HG03378 (cell line): ENCODE results near the gene KRT85.
A peak's percentile ranks its signal among the peaks of the same experiment; 100 is the strongest.
"Not testable (repeated sequence)": the region's sequence is repeated elsewhere in the genome, so short reads cannot be mapped to it uniquely, and the experiment has no call there.

ENCODE experiments used
- ATAC-seq: cut with Tn5 transposase; IDR thresholded peaks from one replicate; pipeline ENCODE4 v1.9.1; 2021; ENCODE audit warnings: mild to moderate bottlenecking, moderate library complexity; ENCODE audit not compliant: unreplicated experiment

KRT85 gene

DNA sequence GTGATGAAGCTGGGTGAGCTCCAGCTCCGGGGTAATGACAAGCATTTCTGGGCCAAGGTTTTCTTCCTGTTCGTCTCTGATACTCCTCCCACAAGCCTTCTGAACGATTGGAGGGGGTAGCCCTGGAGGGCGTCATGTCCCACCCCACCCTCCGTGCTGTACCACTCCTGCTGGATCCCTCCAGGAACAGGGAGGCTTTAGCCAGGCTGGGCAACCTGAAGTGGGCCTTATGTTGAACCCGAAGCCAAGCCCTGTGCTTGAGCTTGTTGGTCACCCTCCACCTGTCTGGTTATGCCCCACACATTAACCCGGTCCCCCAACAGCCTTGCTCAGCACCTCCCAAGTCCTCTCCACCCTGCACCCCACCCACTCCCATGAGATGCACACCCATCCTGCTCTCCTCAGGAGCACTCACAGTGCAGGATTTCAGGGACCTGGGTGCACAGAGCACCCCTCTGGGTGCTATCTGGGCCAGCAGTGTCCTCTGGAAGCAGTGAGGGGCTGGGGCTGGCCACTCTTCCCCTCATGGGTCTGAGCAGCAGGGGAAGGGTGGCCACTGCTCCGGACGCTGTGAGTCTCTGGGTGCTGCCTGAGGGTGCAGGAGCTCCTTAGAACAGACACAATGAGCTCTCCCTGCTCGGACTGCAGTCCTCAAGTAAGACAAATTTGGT lies 39.3 kb downstream of the KRT85 start:
- no peak for ATAC-seq

DNA sequence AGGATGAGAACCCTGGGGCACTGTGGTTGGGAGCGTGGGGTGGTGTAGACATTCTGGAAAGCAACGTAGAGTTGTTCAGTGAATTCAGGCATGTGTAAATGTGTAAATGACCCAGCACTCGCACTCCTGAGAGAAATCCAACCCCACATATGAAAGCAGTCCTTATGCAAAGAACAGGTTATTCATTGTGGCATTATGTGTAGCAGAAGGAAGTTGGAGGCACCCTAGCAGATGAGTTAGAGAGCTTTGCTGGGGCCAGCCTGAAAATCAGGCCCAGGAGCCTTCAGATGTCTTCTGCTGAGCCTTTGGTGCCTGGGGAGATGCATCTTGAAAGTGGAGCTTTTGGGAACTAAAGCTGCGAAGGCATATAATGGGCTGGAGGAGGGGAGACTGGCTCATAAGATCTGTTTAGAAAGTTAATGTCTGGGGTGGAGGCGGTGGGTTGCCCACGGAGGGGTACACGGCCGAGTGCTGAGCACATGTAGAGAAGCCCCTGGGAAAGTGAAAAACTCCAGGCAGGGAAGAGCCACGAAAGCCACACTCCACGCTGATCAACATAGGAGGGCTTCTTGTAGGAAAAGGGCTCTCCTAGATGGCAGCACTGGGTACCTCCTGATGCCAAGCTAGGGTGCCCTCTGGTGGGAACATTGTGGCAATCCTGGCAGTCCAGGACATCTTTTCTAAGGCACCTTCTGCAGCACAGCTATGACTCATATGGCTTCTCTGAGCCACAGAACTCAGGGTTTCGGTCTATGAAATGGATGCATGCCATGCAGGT lies 40.0 kb downstream of the KRT85 start:
- peak; percentile 90 for ATAC-seq

DNA sequence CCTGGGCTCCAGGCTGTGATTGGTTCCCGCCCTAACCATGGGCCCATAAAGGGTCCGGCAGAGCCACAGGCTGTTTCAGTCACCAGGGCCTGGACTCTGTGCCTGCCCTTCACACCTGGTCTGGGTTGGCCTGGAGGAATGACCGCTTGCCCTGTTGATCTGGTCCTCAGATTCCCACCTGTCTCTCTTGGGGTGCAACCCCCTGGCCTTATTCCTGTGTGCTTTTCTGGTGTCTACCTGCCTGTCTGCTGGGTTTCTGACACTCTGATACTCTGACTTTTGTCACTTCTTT lies 43.2 kb downstream of the KRT85 start:
- ATAC-seq = no peak

DNA sequence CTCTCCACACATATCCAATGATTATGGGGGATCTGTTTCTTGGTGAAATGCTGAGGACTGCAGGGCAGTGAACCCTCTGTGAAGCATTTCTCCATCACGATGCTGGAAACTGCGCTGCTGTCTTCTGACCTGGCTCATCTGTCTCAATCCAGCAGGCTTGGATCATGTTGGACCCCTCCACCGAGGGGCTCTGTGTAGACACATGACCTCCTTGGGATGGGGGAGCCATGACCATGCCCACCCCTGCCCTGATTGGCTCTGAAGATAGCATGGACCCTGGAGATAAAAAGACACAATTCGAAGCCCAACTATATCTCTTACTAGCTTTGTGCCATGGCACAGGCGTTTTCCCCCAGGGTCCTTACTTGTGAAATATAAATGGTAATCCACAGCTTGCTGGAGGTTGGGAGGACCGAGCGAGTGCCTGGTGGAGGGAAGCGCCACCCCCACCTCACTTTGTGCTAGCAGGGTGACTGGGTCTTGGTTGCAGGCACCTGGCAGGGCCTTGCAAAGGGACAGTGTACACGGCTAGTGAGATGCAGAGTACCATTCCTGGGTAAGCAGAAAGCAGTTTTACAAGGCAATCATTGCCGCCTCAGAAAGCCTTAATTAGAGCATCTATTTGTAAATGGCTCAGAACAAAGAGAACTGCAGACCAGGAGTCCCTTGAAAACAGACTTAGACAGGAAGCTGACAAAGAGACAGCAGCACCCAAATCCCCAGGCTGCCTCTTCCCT lies 43.7 kb downstream of the KRT85 start:
- ATAC-seq = no peak

DNA sequence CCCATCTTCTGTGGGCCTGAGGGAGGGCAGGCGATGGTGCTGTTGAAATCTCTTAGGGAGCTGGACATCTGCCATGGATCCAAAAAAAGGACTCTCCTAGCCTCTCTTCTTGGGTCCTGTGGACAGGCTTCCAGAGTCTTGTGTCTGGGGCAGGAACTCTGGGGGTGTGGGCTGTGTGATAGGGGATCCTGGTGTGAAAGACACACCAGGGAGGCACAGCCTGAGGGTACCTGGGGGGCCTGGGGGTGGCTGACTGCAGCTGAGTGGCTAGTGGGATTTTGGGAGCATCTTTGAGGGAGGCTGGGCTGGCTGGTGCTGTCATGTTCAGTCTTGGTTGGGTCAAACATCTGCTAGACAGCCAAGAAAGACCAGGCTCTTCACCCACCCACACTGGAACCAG lies 44.3 kb downstream of the KRT85 start:
- no peak for ATAC-seq

DNA sequence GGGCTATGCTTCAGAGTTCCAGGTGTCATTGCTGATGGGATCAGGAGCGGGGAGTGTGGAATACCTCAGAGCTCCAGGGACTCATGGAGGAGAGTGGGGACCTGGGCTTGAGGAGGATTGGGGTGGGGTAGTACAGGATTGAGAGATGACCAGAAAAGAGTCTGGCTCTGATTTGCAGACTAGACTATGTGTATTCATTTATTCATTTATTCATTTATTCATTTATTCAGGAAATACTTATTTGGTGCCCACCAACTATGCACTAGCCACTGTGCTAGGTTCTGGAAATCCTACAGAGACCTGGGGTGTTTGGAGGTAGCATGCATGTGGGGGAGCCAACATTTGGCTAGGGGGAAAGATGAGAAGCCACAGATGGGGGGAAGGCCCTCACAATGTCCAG lies 45.2 kb downstream of the KRT85 start:
- no peak for ATAC-seq

DNA sequence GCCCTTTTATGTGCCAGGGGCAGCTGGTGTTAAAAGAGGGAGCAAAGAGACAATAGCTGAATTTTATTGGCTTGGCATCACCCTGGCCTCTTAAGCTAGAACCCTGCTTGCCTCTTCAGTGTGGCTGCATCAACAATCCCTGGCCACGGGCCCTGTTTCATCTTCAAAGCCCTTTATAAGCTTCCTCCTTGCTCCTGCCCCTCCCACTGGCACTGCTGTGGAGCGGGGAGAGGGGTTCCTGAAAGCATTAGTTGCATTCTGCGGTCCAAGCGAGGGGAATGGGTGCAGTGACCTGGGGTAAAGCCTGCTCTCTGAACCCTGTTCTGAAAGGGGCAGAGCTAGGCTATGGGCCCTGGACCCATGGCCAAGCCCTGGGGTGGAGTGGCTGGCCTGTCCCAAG lies 45.9 kb downstream of the KRT85 start:
- ATAC-seq = no peak

DNA sequence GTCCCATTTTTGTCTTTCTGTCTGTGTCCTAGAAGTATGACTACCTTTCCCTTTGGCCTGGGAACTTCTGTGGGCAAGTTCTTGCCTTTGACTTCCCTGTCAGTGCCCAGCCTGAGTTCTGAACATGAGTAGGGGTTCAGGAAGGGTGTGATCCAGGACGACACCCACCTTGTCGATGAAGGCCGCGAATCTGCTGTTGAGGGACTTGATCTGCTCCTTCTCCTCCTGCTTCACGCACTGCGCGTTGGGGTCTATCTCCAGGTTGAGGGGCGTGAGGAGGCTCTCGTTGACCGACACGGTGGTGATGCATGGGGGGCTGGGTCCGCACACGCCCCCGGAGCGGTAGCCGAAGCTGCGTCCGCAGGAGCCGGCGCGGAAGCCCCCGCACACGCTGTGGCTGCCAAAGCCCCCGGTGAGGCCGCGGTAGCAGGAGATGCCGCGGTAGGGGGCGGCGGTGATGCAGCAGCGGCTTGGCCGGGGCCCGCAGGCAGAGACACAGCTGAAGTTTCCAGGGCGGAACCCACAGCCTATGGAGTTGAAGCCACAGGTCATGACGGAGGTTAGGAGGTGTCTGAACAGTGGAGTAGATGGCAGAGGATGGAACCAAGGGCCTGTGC lies 46.4 kb downstream of the KRT85 start, which contains the start of gene KRT83:
KRT83 (minus strand) TSS at position 615 of the 617 bp plus-strand sequence; CDS start at position 552, 63 bp downstream.
- ATAC-seq = no peak

DNA sequence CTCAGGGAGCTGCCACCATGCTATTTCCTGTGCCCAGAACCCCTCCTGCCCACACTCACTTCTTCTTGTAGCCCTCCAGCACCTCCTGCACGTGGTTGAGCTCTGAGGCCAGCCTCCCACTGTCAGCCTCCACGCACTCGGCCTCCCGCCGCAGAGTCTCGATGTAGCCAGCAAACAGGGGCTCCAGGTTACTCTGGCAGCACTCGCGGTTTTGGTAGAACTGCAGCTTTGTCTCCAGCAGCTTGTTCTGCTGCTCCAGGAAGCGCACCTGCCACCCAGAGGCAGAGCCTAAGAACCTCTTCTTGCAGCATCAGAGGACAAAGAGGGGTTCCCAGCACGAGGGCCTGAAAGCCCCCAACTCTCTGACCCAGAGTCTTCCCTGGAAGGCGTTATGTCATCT lies 48.2 kb downstream of the KRT85 start:
- ATAC-seq = no peak

DNA sequence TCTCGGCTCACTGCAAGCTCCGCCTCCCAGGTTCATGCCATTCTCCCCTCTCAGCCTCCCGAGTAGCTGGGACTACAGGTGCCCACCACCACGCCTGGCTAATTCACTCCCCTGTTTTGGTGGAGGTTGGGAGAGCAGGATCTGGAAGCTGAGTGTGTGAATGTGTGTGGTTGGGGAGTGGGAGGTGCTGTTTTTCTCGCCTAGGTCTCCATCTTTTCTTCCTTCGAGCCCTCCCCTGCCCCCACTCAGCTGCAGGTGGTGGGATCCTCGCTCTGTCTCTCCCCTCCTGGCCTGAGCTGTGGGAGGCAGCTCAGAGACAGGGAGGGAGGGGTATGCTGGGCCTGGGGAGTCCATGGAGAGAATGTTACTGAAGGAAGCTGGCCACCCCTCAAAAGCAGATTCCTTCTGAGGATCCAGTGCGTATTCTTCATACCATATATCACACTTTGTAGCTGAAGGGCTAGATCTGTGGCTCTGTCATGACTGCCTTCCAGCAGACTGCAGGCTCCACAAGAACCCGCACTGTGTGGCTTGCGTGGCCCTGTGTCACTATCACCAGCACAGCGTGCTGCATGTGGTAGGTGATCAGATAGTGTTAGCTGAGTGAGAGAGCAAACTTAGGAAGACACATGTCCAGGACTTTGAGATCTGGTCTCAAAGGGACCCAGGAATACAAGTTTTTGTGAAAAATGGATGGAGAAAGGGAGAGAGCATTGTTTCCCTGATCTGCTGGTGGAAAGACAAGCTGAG lies 48.9 kb downstream of the KRT85 start:
- ATAC-seq = no peak

DNA sequence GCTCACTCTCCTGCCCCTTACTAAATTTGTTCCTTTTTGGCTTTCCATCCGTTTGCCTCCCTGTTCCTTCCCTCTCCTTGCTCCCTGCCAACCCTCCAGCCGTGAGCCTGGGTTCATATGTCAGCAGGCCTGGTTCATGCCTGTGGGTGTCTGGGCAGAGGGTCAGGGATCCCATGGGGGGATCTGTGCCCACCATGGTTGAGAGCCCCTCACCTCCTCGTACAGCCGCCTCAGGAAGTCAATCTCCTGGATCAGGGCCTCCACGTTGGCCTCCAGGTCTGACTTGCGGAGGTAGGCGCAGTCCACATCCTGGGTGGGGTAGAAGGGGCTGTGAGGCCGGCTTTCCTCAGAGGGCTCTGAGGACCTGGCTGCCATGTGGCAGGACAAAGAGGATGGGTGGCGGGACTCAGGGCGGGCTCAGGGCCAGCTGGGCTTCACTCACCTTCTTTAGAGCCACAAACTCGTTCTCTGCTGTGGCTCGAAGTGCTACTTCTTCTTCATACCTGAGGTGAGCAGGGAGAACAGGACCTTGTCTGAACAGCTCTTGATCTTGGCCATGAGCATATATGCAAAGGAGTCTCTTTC lies 49.7 kb downstream of the KRT85 start:
- no peak for ATAC-seq

DNA sequence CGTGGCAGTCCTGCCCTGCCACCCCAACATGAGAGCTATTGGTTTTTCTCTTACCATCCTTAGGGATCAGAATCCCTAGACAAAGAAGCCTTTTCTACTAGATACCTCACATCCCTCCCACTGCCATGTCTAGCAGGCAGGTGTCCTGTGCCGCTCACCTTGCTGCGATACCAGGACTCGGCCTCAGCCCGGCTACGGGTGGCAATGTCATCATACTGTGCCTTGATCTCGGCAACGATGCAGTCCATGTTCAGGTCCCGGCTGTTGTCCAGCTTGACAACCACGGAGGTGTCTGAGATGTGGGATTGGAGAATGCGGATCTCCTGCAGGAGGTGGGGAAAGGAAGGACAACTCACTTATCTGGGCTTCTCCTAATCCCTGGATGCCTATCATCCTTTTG lies 50.6 kb downstream of the KRT85 start:
- no peak for ATAC-seq

DNA sequence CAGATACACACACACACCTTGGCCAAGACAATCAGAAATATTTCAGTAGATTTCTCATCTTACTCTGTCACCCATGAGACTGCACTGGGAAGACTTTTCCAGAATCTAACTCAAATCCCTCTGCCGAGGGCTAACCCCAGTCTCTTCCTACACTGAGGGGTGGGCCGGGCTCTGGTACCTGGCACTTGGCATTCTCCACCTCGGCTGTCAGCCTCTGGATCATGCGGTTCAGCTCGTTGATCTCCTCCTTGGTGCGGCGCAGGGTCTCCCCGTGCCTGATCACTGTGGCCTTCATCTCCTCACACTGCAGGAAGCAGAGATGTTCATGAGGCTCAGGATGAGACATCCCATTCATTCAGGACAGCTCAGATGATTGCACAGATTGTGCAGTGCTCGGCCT lies 51.0 kb downstream of the KRT85 start:
- no peak for ATAC-seq

DNA sequence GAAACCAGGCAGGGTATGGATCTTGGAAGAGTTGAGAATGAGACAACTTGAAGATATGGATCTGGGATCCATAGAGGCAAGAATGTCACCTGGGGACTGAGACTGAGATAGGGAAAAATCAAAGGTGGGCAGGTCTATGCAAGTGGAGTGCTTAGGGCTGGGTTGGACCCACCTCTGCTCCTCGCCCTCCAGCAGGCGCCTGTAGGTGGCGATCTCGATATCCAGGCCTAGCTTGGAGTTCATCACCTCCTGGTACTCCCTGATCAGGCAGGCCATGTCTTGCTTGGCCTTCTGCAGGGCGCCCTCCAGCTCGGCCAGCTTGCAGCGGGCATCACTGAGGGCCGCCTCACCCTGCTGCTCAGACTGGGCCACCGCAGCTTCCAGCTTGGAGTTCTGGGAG lies 51.6 kb downstream of the KRT85 start:
- not testable (repeated sequence) for ATAC-seq

DNA sequence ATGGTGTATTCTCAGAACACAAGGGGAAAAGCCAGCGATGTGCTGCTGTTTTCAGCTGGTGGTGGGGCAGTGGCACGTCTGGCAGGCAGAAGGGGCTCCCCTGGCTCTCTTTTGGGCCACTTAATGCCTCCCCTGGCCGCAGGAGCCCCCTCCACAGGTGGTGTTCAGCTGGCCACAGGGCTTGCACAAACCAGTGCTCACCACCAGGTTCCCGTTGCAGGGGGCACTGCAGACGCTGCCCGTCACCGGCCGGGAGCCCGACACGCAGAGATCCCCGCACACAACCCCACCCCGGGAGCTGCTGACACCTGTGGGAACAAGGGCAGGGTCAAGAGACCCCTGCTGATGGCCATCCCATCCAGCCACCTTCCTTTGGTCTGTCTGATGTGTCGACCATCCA lies 52.8 kb downstream of the KRT85 start:
- no peak for ATAC-seq

DNA sequence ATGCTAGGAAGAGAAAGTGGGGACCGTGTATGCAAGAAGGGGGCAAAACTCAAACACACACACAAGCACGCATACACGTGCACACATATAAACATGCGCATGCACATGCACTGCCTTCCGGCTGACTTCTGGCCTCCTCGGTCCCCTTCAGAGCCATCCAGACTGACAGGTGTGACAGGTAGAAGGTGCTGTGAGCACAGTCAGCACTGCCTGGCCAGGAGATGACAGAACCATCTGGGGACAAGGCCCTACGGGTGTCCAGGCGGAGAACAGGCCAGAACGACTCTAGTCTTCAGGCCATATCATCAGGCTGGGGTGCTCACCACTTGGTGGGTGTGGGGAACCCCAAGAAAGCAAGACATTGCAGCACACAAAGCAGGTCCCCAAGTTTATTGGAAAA lies 53.4 kb downstream of the KRT85 start:
- no peak for ATAC-seq

DNA sequence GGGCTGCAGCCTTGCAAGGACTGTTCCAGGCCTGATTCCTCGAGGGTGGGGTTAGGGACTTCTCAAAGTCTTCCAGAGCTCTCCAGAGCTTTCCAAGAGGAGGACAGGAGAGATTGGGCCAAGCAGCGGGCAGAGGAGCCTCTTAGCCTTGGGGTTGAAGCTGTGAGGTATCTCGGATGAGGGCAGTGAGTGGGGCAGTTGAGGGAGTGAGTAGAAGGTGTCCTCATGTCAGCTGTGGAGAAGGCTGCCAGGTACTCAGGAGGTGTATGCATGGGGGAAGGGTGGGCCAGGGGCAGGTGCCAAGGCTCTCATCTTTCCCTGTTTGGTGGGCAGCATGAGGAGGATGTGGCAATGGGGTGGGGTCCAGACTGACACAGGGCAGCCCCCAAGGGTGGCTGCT lies 53.8 kb downstream of the KRT85 start:
- ATAC-seq = no peak

DNA sequence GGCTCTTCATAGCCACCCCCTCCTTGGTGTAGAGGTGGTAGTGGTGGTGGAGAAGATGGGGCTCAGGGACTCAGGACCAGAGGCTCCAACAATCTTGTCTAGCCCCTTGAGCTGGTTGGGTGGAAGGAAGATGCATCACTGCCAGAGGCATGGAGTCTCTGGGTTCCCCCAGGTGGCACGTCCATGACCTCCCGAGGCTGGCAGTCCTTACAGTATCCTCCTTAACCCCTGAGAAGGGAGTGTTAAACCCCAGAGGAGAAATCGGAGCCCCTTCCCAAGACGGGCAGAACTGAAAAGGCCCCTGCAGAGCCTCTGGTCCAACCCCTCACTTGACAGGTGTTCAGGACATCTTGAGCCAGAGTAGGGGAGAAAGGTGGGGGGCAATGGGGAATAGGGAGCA lies 55.2 kb downstream of the KRT85 start:
- no peak for ATAC-seq

DNA sequence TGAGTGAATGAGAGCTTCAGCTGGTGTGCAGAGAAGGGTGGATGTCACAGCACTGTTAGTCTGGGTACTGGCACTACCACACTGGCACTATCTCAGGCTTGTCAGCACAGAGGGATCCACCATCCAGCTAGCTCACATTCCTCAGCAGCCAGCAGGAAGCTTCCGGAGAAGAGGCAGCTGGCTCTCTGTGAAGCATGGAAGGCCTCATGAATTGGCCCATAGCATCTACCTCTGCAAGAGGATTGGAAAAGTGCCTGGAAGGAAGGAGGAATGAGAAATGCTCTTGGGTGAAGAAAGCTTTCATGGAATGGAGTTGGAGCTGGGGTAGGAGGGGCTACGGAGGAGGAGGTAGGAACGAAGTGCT lies 56.0 kb downstream of the KRT85 start:
- ATAC-seq = no peak

DNA sequence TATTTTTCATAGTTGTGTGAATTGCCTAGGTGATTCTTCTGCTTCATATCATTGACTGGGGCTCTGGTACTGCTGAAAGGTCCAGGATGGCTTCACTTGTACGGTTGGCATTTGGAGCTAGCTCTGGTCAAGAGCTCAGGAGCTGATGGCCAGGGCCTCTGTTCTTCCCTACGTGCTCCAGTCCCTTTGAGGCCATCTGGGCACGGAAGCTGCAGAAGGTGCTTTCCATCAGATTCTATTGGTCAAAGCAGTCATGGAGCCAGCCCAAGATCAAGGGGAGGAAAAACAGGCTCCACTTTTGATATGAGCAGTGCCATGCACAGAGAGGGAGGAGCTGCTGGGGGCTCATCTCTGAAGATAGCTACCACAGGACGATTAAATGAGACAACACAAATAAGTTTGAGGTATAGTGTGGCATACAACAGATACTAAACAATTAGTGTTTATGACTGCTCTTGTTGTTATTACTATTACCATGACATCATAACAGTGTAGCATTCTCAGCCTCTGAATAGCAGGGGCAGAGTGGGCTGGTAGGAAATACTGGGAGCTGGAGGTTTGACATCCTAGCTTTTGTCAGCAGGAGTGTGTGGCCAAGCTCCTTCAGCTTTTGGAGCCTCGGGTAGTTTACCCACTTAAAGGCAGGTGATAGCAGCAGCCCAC lies 56.5 kb downstream of the KRT85 start:
- no peak for ATAC-seq
